Endodermal cell (in vitro differentiated cells): ENCODE results near the gene FREM2. TPM values are rescaled to one million over a fixed set of nuclear protein-coding genes. Genes with fewer than 3 reads are reported as not detected.

Experiments
- DNase-seq: peaks from one replicate; pipeline ENCODE4 v3.0.0-alpha.2; 2017
- H3K27ac ChIP-seq: 2 replicates; pipeline ENCODE4 v1.5.1; 2013; ENCODE audit warnings: mild to moderate bottlenecking, low read depth, low read length, moderate library complexity
- H3K27me3 ChIP-seq: 2 replicates; pipeline ENCODE4 v1.6.1; 2013; ENCODE audit warnings: mild to moderate bottlenecking, low read length, moderate library complexity; ENCODE audit not compliant: insufficient read depth, control insufficient read depth, poor library complexity, severe bottlenecking
- H3K36me3 ChIP-seq: 2 replicates; pipeline ENCODE4 v1.7.0; 2013; ENCODE audit warnings: mild to moderate bottlenecking, low read length, moderate library complexity; ENCODE audit not compliant: control insufficient read depth, insufficient read depth
- H3K4me1 ChIP-seq: one replicate; pipeline ENCODE4 v1.7.0; 2013; ENCODE audit warnings: low read length; ENCODE audit not compliant: control insufficient read depth, insufficient read depth
- H3K4me3 ChIP-seq: 2 replicates; pipeline ENCODE4 v1.5.1; 2013; ENCODE audit warnings: mild to moderate bottlenecking, low read length, moderate library complexity
- H3K9ac ChIP-seq: 2 replicates; pipeline ENCODE4 v1.6.1; 2013; ENCODE audit warnings: mild to moderate bottlenecking, low read length, moderate library complexity; ENCODE audit not compliant: poor library complexity, severe bottlenecking; ENCODE audit errors: extremely low read depth
- H3K9me3 ChIP-seq: 2 replicates; pipeline ENCODE4 v1.6.1; 2013; ENCODE audit warnings: mild to moderate bottlenecking, low read length, moderate library complexity; ENCODE audit not compliant: control insufficient read depth
- H3K27ac Mint-ChIP-seq: 2 replicates; pipeline ENCODE4 v1.8.0; 2020; ENCODE audit warnings: mixed read lengths
- H3K27me3 Mint-ChIP-seq: 2 replicates; pipeline ENCODE4 v1.8.0; 2021; ENCODE audit warnings: mild to moderate bottlenecking, mixed read lengths; ENCODE audit not compliant: insufficient read depth
- H3K36me3 Mint-ChIP-seq: 2 replicates; pipeline ENCODE4 v1.8.0; 2020; ENCODE audit warnings: low read depth, mixed read lengths
- H3K4me1 Mint-ChIP-seq: 2 replicates; pipeline ENCODE4 v1.8.0; 2020; ENCODE audit warnings: mixed read lengths
- H3K4me3 Mint-ChIP-seq: 2 replicates; pipeline ENCODE4 v1.8.0; 2020; ENCODE audit warnings: mild to moderate bottlenecking, moderate library complexity, mixed read lengths
- H3K9me3 Mint-ChIP-seq: 2 replicates; pipeline ENCODE4 v1.8.0; 2020; ENCODE audit warnings: mild to moderate bottlenecking, mixed read lengths
- WGBS, 2 experiments: methylation state at CpG; one replicate each; pipeline versions ENCODE4 v1.1.5 to v1.1.7; 2013; ENCODE audit warnings: missing lambda C conversion rate in 2 of 2, mixed read lengths in 1 of 2; ENCODE audit not compliant: insufficient coverage in 1 of 2, insufficient read length in 1 of 2; 5-methylcytosine and 5-hydroxymethylcytosine counted together
- total RNA-seq, 2 donors: library from RNA; stranded (reverse); fragmentation: NEBNext Ultra II Directional in 1 of 2; extraction: Animal tissue kit (Norgen Biotek cat#: 25700) in 1 of 2; gene quantifications; 2 replicates in 1 of 2; 3 replicates in 1 of 2; pipeline ENCODE4 v1.2.1, GENCODE V29; 2021
- TF ChIP-seq, protein P1 (sequence below): fragments of 200-600 bp; sonication (generic); conservative IDR thresholded peaks from 2 replicates; pipeline ENCODE4 v1.5.0; 2021; ENCODE audit warnings: antibody characterized with exemption, mild to moderate bottlenecking

The FREM2 gene
- total RNA-seq, 2 donors from 2014 or later = 20.4 to 28.4 TPM

DNA sequence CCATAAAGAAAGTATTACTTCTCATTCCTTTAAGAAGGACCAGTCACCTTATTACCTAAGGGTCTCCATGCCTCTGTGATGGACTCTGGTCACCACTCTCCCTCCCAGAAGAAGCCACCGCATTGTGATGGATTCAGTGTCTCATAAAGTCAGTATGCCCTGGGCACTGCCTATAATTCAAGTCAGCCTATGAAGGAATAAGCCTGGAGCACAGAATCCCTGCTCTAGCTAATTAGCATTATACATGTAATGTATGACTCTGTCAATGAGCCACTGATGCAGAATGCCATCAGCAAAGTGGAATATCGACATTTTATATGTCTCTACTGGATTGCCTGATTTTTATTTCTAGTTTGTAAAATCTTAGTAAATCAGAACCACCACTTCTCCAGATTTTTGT, 14.9 kb upstream of the FREM2 start:
- H3K4me1 ChIP-seq = peaks cover 4% of the 10 kb centered on the region
- no peaks in the 10 kb centered on the region for H3K36me3 ChIP-seq
- H3K9me3 Mint-ChIP-seq = no peaks in the 10 kb centered on the region
- no peaks in the 10 kb centered on the region for H3K9me3 ChIP-seq
- no peak overlapping the region for H3K4me3 Mint-ChIP-seq
- no peak for DNase-seq
- H3K4me1 Mint-ChIP-seq = peaks cover 6% of the 10 kb centered on the region
- no peak overlapping the region for H3K4me3 ChIP-seq
- no peak overlapping the region for H3K27ac ChIP-seq
- H3K27ac Mint-ChIP-seq = no peak overlapping the region
- TF ChIP-seq, protein P1, sequence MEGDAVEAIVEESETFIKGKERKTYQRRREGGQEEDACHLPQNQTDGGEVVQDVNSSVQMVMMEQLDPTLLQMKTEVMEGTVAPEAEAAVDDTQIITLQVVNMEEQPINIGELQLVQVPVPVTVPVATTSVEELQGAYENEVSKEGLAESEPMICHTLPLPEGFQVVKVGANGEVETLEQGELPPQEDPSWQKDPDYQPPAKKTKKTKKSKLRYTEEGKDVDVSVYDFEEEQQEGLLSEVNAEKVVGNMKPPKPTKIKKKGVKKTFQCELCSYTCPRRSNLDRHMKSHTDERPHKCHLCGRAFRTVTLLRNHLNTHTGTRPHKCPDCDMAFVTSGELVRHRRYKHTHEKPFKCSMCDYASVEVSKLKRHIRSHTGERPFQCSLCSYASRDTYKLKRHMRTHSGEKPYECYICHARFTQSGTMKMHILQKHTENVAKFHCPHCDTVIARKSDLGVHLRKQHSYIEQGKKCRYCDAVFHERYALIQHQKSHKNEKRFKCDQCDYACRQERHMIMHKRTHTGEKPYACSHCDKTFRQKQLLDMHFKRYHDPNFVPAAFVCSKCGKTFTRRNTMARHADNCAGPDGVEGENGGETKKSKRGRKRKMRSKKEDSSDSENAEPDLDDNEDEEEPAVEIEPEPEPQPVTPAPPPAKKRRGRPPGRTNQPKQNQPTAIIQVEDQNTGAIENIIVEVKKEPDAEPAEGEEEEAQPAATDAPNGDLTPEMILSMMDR = no peak
- no peaks in the 10 kb centered on the region for H3K27me3 ChIP-seq
- WGBS, 2 experiments = 80 to 92% methylated on average over 1 to 2 of the region's 2 CpGs
- no peak overlapping the region for H3K9ac ChIP-seq
- H3K36me3 Mint-ChIP-seq = no peaks in the 10 kb centered on the region
- H3K27me3 Mint-ChIP-seq = no peaks in the 10 kb centered on the region

DNA sequence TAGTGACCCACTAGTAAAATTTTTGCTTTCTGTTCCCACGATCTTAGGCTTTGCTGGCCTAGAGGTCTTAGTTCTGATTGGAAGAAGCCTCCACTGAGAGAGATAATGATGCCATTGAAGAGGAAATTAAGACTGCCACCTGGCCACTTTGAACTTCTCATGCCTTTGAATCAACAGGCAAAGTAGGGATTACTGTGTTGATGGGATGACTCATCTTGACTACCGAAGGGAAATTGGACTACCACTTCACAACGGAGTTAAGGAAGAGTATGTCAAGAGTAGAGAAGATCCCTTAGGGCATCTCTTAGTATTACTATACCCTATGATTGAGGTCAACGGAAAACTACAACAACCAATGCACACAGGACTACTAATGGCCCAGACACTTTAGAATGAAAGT, 12.7 kb upstream of the FREM2 start:
- no peak for DNase-seq
- H3K9me3 Mint-ChIP-seq = no peaks in the 10 kb centered on the region
- H3K27me3 Mint-ChIP-seq = no peaks in the 10 kb centered on the region
- Histone ChIP-seq H3K27ac (no peak overlapping the region), H3K9me3 (no peaks in the 10 kb centered on the region), H3K4me3 (no peak overlapping the region), H3K4me1 (peaks cover 4% of the 10 kb centered on the region), H3K27me3 (no peaks in the 10 kb centered on the region), H3K36me3 (no peaks in the 10 kb centered on the region), H3K9ac (no peak overlapping the region)
- 49 to 55% methylated on average over 2 to 4 of the region's 4 CpGs for WGBS, 2 experiments
- H3K4me3 Mint-ChIP-seq = no peak overlapping the region
- H3K36me3 Mint-ChIP-seq = no peaks in the 10 kb centered on the region
- peaks cover 6% of the 10 kb centered on the region for H3K4me1 Mint-ChIP-seq
- no peak overlapping the region for H3K27ac Mint-ChIP-seq
- TF ChIP-seq, protein P1 = no peak

GRCh38 chr13:38680912-38681311, 6.0 kb upstream of the FREM2 start:
- WGBS, 2 experiments = 83% methylated on average over 1 of the region's 1 CpG; no CpG with 5 or more reads in 1 of the 2 experiments
- Mint-ChIP-seq H3K36me3 (no peaks in the 10 kb centered on the region), H3K4me1 (peaks cover 6% of the 10 kb centered on the region), H3K27ac (no peak overlapping the region), H3K4me3 (no peak overlapping the region), H3K27me3 (no peaks in the 10 kb centered on the region), H3K9me3 (no peaks in the 10 kb centered on the region)
- Histone ChIP-seq H3K27me3 (no peaks in the 10 kb centered on the region), H3K4me1 (peaks cover 3% of the 10 kb centered on the region), H3K36me3 (no peaks in the 10 kb centered on the region), H3K9ac (no peak overlapping the region), H3K4me3 (no peak overlapping the region), H3K27ac (no peak overlapping the region), H3K9me3 (no peaks in the 10 kb centered on the region)
- no peak for DNase-seq
- TF ChIP-seq, protein P1 = no peak
